HL-60 (cell line): ENCODE results near the gene KLC4.
"Not testable (repeated sequence)": the region's sequence is repeated elsewhere in the genome, so short reads cannot be mapped to it uniquely, and the experiment has no call there.

Experiments
- DNase-seq, 2 experiments: peaks; one replicate each; pipeline ENCODE4 v3.0.0-alpha.2; 2010 to 2020; ENCODE audit warnings: low read depth in 1 of 2, low spot score in 1 of 2
- H3K27ac ChIP-seq: fragments of 250-450 bp; sonication (Bioruptor Pico); replicated peaks from 2 replicates; pipeline ENCODE4 v1.5.1; 2020; ENCODE audit warnings: mild to moderate bottlenecking, moderate library complexity
- H3K27me3 ChIP-seq: fragments of 250-450 bp; sonication (Bioruptor Pico); 2 replicates; pipeline ENCODE4 v1.5.1; 2021; ENCODE audit warnings: mild to moderate bottlenecking, moderate library complexity; ENCODE audit not compliant: insufficient read depth, poor library complexity, severe bottlenecking
- H3K4me3 ChIP-seq: replicated peaks from 2 replicates; pipeline ENCODE4 v1.5.1; 2011; ENCODE audit warnings: mild to moderate bottlenecking, control low read depth, low read length; ENCODE audit not compliant: insufficient read depth
- GABPA ChIP-seq: IDR thresholded peaks from 2 replicates; pipeline ENCODE4 v1.6.1; 2012; ENCODE audit warnings: low read depth
- POLR2AphosphoS5 ChIP-seq: IDR thresholded peaks from 2 replicates; pipeline ENCODE4 v1.6.1; 2012; ENCODE audit warnings: low read depth
- SPI1 ChIP-seq: IDR thresholded peaks from 2 replicates; pipeline ENCODE4 v1.6.1; 2012; ENCODE audit warnings: low read depth, mild to moderate bottlenecking, borderline replicate concordance
- TF ChIP-seq, protein P1 (sequence below): IDR thresholded peaks from 2 replicates; pipeline ENCODE4 v1.6.1; 2012; ENCODE audit warnings: low read depth; ENCODE audit not compliant: insufficient replicate concordance
- TF ChIP-seq, protein P2 (sequence below): IDR thresholded peaks from one replicate; pipeline ENCODE4 v1.5.1; 2011; ENCODE audit warnings: low read length, control low read depth, inconsistent platforms; ENCODE audit not compliant: insufficient read depth

KLC4 gene

DNA sequence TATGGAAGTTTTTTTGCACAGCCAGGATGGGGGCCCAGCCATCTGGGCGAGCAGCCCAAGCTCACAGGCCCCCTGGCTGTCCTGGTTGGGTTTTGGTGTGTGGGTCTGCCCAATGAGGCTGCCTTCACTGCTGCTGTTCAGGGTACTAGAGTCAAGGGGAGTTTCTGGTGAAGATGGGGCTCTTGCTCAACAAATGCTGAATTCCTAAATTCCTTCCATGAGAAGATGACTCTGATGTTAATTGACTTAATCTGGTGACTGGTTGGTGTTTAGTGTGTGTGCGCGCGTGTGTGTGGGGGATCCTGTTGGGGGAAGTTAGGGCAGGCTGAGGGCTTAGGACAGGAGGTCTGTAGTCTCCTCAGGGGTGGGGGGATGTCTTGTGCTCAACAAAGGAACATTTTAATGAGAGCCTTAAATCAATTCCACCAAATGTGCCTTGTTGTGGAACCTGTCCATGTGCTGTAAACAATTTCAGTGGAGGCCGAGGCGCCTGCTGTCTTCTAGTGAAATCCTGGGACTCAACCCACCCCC is 18.6 kb downstream of the KLC4 start:
- H3K27me3 ChIP-seq = peaks cover 27% of the 10 kb centered on the region
- DNase-seq = no peak
- TF ChIP-seq POLR2AphosphoS5 (no peak), SPI1 (no peak), GABPA (no peak)
- TF ChIP-seq, protein P1, sequence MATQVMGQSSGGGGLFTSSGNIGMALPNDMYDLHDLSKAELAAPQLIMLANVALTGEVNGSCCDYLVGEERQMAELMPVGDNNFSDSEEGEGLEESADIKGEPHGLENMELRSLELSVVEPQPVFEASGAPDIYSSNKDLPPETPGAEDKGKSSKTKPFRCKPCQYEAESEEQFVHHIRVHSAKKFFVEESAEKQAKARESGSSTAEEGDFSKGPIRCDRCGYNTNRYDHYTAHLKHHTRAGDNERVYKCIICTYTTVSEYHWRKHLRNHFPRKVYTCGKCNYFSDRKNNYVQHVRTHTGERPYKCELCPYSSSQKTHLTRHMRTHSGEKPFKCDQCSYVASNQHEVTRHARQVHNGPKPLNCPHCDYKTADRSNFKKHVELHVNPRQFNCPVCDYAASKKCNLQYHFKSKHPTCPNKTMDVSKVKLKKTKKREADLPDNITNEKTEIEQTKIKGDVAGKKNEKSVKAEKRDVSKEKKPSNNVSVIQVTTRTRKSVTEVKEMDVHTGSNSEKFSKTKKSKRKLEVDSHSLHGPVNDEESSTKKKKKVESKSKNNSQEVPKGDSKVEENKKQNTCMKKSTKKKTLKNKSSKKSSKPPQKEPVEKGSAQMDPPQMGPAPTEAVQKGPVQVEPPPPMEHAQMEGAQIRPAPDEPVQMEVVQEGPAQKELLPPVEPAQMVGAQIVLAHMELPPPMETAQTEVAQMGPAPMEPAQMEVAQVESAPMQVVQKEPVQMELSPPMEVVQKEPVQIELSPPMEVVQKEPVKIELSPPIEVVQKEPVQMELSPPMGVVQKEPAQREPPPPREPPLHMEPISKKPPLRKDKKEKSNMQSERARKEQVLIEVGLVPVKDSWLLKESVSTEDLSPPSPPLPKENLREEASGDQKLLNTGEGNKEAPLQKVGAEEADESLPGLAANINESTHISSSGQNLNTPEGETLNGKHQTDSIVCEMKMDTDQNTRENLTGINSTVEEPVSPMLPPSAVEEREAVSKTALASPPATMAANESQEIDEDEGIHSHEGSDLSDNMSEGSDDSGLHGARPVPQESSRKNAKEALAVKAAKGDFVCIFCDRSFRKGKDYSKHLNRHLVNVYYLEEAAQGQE = no peak
- TF ChIP-seq, protein P2, sequence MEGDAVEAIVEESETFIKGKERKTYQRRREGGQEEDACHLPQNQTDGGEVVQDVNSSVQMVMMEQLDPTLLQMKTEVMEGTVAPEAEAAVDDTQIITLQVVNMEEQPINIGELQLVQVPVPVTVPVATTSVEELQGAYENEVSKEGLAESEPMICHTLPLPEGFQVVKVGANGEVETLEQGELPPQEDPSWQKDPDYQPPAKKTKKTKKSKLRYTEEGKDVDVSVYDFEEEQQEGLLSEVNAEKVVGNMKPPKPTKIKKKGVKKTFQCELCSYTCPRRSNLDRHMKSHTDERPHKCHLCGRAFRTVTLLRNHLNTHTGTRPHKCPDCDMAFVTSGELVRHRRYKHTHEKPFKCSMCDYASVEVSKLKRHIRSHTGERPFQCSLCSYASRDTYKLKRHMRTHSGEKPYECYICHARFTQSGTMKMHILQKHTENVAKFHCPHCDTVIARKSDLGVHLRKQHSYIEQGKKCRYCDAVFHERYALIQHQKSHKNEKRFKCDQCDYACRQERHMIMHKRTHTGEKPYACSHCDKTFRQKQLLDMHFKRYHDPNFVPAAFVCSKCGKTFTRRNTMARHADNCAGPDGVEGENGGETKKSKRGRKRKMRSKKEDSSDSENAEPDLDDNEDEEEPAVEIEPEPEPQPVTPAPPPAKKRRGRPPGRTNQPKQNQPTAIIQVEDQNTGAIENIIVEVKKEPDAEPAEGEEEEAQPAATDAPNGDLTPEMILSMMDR = no peak
- H3K27ac ChIP-seq = no peak overlapping the region
- no peak overlapping the region for H3K4me3 ChIP-seq

DNA sequence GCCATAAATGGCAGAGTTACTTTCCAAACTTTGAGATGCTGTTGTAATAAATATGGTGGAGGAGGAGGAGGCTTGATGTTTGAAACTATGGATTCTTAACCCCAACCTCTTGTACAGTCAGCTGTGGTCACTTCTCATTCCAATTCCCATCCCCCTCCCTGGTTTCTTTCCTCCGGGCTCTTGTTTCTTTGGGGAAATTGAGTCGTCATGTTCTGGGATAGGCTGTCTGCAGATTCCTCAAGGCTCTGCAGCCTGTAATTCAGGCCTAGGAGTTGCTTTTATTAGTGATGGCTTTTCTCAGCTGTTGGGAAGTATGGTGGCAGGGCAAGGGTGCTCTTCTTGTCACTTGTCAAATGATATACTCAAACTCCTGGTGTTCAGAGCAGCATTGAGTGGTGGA is 19.3 kb downstream of the KLC4 start:
- TF ChIP-seq POLR2AphosphoS5 = no peak
- TF ChIP-seq, protein P2 = no peak
- TF ChIP-seq, protein P1 = no peak
- no peak for TF ChIP-seq SPI1
- no peak for TF ChIP-seq GABPA
- Histone ChIP-seq H3K27me3 (peaks cover 27% of the 10 kb centered on the region), H3K4me3 (no peak overlapping the region), H3K27ac (no peak overlapping the region)
- DNase-seq = no peak

DNA sequence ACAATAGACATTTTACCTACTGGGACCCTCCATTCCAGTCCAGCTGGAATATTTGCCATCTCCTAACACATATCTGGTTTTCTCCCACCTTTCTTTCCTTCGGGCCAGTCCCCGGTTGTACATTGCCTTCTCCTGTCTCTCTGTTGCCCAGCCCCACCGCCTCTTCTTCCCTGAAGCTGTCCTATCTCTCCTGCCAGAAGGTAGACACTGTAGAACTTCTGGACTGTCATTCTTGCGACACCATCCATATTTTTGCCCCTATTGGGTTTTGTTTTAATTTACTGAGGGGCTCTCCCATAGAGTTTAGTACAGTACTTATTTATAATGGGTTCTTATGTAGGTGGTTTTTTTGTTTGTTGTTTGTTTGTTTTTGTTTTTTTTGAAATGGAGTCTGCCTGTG is 21.6 kb downstream of the KLC4 start:
- Histone ChIP-seq H3K27ac (no peak overlapping the region), H3K27me3 (peaks cover 24% of the 10 kb centered on the region), H3K4me3 (no peak overlapping the region)
- TF ChIP-seq, protein P2 = no peak
- no peak for TF ChIP-seq SPI1
- TF ChIP-seq POLR2AphosphoS5 = no peak
- TF ChIP-seq, protein P1 = no peak
- no peak for TF ChIP-seq GABPA
- no peak for DNase-seq

DNA sequence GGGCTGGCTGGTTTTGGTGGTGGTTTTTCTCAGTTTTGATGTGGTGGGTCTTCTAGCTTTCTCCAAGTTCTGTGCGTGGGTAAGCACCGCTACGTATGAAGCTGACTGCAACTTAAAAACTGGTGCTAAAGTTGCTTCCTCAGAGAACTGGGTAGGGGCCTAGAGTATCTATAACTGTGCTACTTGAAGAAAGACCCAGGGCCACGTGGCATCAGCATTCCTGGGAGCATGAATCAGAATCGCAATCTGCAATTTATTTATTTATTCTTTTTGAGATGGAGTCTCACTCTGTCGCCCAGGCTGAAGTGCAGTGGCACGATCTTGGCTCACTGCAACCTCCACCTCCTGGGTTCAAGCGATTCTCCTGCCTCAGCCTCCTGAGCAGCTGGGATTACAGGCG is 22.5 kb downstream of the KLC4 start:
- not testable (repeated sequence) for H3K4me3 ChIP-seq, H3K27ac ChIP-seq, DNase-seq
- H3K27me3 ChIP-seq = peaks cover 17% of the 10 kb centered on the region
